Activated CD4-positive, CD25-positive, alpha-beta regulatory T cell treated with anti-CD3 and anti-CD28 coated beads, Interleukin-2, amount 50 U/mL, for 72 hours (primary cell): ENCODE measurements around the gene SESN1.

Experiments used
- DNase-seq: peaks from one replicate; pipeline ENCODE4 v3.0.0; 2021

Gene SESN1

GRCh38 chr6:109058620-109059019, 36.0 kb downstream of the SESN1 start:
- no peak for DNase-seq

- no peak for DNase-seq
Measured at GRCh38 chr6:109056661-109057060, 38.0 kb downstream of the SESN1 start.

- DNase-seq = no peak
Measured at GRCh38 chr6:109055771-109056235, 38.8 kb downstream of the SESN1 start.

GRCh38 chr6:109053336-109053735, 41.3 kb downstream of the SESN1 start:
- DNase-seq = no peak

GRCh38 chr6:109052852-109053251, 41.8 kb downstream of the SESN1 start:
- DNase-seq = no peak

GRCh38 chr6:109052018-109052651, 42.5 kb downstream of the SESN1 start:
- no peak for DNase-seq

- no peak for DNase-seq
Measured at GRCh38 chr6:109051301-109052017, 43.2 kb downstream of the SESN1 start.

- no peak for DNase-seq
Measured at GRCh38 chr6:109050447-109051102, 44.1 kb downstream of the SESN1 start.

GRCh38 chr6:109050012-109050411, 44.6 kb downstream of the SESN1 start:
- DNase-seq = no peak

- no peak for DNase-seq
Measured at GRCh38 chr6:109048670-109049415, 45.8 kb downstream of the SESN1 start.

- no peak for DNase-seq
Measured at GRCh38 chr6:109048176-109048575, 46.5 kb downstream of the SESN1 start.

GRCh38 chr6:109045493-109045892, 49.2 kb downstream of the SESN1 start:
- DNase-seq = no peak

GRCh38 chr6:109039795-109040194, 54.9 kb downstream of the SESN1 start:
- no peak for DNase-seq

- no peak for DNase-seq
Measured at GRCh38 chr6:109038837-109039398, 55.7 kb downstream of the SESN1 start.

GRCh38 chr6:109036574-109037294, 57.9 kb downstream of the SESN1 start:
- DNase-seq = no peak

GRCh38 chr6:109034526-109034925, 60.1 kb downstream of the SESN1 start:
- no peak for DNase-seq

GRCh38 chr6:109033655-109034054, 61.0 kb downstream of the SESN1 start:
- no peak for DNase-seq

- no peak for DNase-seq
Measured at GRCh38 chr6:109031416-109031815, 63.2 kb downstream of the SESN1 start.

GRCh38 chr6:109029313-109029712, 65.3 kb downstream of the SESN1 start:
- no peak for DNase-seq

- no peak for DNase-seq
Measured at GRCh38 chr6:109028439-109028838, 66.2 kb downstream of the SESN1 start.

- DNase-seq = no peak
Measured at GRCh38 chr6:109027964-109028363, 66.7 kb downstream of the SESN1 start.

GRCh38 chr6:109025639-109026038, 69.0 kb downstream of the SESN1 start:
- DNase-seq = no peak
